ENCODE results near the gene COL5A3.

DNA sequence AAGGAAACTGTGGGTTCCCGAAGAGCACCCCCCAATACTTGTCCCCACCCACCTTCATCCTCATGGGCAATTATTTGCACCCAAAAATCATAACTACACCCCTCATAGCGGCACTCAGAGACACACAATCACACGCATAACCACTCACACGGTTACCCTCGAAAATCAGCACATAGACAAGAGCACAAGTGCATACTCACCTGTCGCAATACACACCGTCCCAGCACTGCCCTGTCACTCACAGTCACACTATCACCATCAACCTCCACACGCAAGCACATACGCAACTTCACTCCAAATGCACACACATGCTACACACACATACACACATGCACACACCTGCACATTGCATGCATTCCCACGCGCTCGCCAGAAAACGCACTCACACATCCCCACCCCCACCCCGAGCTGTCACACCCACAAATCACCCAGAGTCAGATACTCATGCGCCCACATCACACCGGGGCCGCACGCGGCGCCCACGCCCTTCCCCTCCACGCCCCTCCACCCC, 535 bp downstream of the COL5A3 start:
- TF ChIP-seq, protein P1, sequence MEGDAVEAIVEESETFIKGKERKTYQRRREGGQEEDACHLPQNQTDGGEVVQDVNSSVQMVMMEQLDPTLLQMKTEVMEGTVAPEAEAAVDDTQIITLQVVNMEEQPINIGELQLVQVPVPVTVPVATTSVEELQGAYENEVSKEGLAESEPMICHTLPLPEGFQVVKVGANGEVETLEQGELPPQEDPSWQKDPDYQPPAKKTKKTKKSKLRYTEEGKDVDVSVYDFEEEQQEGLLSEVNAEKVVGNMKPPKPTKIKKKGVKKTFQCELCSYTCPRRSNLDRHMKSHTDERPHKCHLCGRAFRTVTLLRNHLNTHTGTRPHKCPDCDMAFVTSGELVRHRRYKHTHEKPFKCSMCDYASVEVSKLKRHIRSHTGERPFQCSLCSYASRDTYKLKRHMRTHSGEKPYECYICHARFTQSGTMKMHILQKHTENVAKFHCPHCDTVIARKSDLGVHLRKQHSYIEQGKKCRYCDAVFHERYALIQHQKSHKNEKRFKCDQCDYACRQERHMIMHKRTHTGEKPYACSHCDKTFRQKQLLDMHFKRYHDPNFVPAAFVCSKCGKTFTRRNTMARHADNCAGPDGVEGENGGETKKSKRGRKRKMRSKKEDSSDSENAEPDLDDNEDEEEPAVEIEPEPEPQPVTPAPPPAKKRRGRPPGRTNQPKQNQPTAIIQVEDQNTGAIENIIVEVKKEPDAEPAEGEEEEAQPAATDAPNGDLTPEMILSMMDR (IDR thresholded peaks at IDR 0.05), result no peak
- TF ChIP-seq POLR2A (IDR thresholded peaks at IDR 0.05), result no peak

Data from esophagus squamous epithelium (tissue), 4 donors.